Mammary epithelial cell (primary cell): ENCODE measurements around the gene CCDC85B.

Experiments used
- CTCF ChIP-seq, 2 donors: IDR thresholded peaks in 1 of 2; conservative IDR thresholded peaks in 1 of 2; 2 replicates each; pipeline ENCODE4 v1.5.1; 2011 to 2012; ENCODE audit warnings: inconsistent platforms in 2 of 2, low read length in 2 of 2, mild to moderate bottlenecking in 2 of 2, control low read depth in 1 of 2, low read depth in 1 of 2; ENCODE audit not compliant: insufficient read depth in 1 of 2; ENCODE audit errors: extremely low read depth in 1 of 2
- EZH2 ChIP-seq: IDR thresholded peaks from 2 replicates; pipeline ENCODE4 v1.6.1; 2012; ENCODE audit warnings: low read length, inconsistent platforms, borderline replicate concordance

GRCh38 chr11:65870307-65870658, 20.2 kb upstream of the CCDC85B start:
- TF ChIP-seq CTCF (conservative IDR thresholded peaks at IDR 0.05 in 1 of 2, IDR thresholded peaks at IDR 0.05 in 1 of 2; ENCODE audit: extremely low read depth in 1 of 2, insufficient read depth in 1 of 2, low read depth in 1 of 2, low read length in 2 of 2) = no peak
- TF ChIP-seq EZH2 = no peak
